Measurements from ENCODE around the gene LAMC1.

DNA sequence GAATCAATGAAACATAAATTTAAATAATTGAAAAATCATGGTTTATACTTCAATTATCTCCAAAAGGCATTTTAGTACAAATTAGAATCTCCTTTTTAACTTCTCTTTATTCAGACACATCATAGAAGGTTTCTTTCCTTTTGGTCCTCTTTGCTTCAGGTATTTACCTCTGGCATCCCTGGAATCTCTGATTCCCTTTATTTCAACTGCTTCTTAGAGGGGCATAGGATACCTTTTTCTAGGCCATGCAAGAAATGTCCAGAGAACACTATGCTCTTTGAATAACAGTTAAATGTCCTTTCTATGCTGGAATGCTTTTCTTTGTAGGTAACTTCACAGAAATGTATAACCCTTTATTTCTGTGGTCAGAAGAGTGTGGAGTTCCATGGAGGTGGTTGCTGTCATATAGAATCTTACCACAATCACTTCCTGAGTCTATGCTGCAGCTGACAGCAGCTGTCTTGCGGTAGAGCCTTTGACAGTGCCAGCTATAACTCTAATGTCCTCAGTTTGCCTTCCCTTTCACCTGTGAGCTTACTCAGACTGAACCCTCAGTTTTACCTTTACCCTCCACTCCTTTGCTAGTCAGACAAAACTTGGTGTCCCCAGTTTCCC lies 171.4 kb downstream of the LAMC1 start:
- TF ChIP-seq POLR2AphosphoS5 (IDR thresholded peaks at IDR 0.05; ENCODE audit: low read depth, low read length) (no peak), POLR2A (IDR thresholded peaks at IDR 0.05; ENCODE audit: low read depth, low read length) (no peak)

Data from GM12892 (cell line).